ENCODE results near the gene PPP6R3. TPM values are rescaled to one million over a fixed set of nuclear protein-coding genes. Genes with fewer than 3 reads are reported as not detected.
"Not testable (repeated sequence)": the region's sequence is repeated elsewhere in the genome, so short reads cannot be mapped to it uniquely, and the experiment has no call there.

The PPP6R3 gene
- total RNA-seq, 2 donors from 2014 or later = 95.0 to 103 TPM

DNA sequence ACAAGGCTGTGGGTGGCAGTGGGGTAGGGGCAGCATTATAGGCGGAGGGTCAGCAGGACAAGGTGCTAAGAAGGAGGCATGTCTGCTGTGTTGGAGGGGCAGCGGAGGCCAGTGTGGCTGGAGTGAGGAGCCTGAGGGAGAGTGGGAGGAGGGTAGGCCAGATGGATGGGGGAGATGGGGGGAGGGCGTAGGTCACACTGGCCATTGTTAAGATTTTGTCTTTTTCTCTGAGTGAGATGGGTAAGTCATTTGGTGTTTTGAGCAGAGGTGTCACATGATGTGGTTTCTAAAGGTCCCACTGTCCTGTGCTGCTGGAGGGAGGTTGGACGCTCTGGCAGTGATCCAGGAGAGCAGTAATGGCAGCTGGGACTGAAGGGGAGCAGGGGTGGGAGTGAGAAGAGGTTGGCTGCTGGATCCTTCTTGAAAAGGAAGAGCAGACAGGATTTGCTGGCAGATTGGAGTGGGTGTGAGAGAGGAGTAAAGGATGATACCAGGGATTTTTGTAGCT lies 9.8 kb downstream of the PPP6R3 start:
- H3K4me3 ChIP-seq = no peak overlapping the region
- no peak overlapping the region for H3K9ac ChIP-seq (ENCODE audit: low read depth in 2 of 2, low read length in 2 of 2)
- TF ChIP-seq, protein P1, sequence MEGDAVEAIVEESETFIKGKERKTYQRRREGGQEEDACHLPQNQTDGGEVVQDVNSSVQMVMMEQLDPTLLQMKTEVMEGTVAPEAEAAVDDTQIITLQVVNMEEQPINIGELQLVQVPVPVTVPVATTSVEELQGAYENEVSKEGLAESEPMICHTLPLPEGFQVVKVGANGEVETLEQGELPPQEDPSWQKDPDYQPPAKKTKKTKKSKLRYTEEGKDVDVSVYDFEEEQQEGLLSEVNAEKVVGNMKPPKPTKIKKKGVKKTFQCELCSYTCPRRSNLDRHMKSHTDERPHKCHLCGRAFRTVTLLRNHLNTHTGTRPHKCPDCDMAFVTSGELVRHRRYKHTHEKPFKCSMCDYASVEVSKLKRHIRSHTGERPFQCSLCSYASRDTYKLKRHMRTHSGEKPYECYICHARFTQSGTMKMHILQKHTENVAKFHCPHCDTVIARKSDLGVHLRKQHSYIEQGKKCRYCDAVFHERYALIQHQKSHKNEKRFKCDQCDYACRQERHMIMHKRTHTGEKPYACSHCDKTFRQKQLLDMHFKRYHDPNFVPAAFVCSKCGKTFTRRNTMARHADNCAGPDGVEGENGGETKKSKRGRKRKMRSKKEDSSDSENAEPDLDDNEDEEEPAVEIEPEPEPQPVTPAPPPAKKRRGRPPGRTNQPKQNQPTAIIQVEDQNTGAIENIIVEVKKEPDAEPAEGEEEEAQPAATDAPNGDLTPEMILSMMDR (IDR thresholded peaks at IDR 0.05) = no peak
- intact Hi-C loops (cut with DNase I) = no loop called here
- DNase-seq = no peak
- peaks cover 18% of the 10 kb centered on the region for H3K4me1 ChIP-seq
- H3K36me3 ChIP-seq = no peaks in the 10 kb centered on the region
- H3K9me3 ChIP-seq = no peaks in the 10 kb centered on the region
- no peaks in the 10 kb centered on the region for H3K27me3 ChIP-seq
- no peak overlapping the region for H3K27ac ChIP-seq

GRCh38 chr11:68471360-68472340 lies 11.1 kb downstream of the PPP6R3 start:
- Histone ChIP-seq H3K4me3 (no peak overlapping the region), H3K9me3 (no peaks in the 10 kb centered on the region), H3K27me3 (no peaks in the 10 kb centered on the region), H3K27ac (no peak overlapping the region), H3K4me1 (peaks cover 18% of the 10 kb centered on the region), H3K9ac (ENCODE audit: low read depth in 2 of 2, low read length in 2 of 2) (no peak overlapping the region), H3K36me3 (no peaks in the 10 kb centered on the region)
- intact Hi-C loops (cut with DNase I) = no loop called here
- DNase-seq = no peak
- TF ChIP-seq, protein P1 (IDR thresholded peaks at IDR 0.05) = no peak

GRCh38 chr11:68472778-68473177 lies 12.2 kb downstream of the PPP6R3 start:
- H3K27me3 ChIP-seq = no peaks in the 10 kb centered on the region
- no peaks in the 10 kb centered on the region for H3K36me3 ChIP-seq
- peaks cover 18% of the 10 kb centered on the region for H3K4me1 ChIP-seq
- intact Hi-C loops (cut with DNase I) = no loop called here
- H3K4me3 ChIP-seq = no peak overlapping the region
- no peaks in the 10 kb centered on the region for H3K9me3 ChIP-seq
- no peak overlapping the region for H3K27ac ChIP-seq
- DNase-seq = no peak
- TF ChIP-seq, protein P1 (IDR thresholded peaks at IDR 0.05) = no peak
- H3K9ac ChIP-seq (ENCODE audit: low read depth in 2 of 2, low read length in 2 of 2) = no peak overlapping the region

- Histone ChIP-seq H3K4me3 (no peak overlapping the region), H3K9me3 (no peaks in the 10 kb centered on the region), H3K27ac (no peak overlapping the region), H3K4me1 (peaks cover 18% of the 10 kb centered on the region), H3K36me3 (no peaks in the 10 kb centered on the region), H3K9ac (ENCODE audit: low read depth in 2 of 2, low read length in 2 of 2) (no peak overlapping the region), H3K27me3 (no peaks in the 10 kb centered on the region)
- intact Hi-C loops (cut with DNase I) = no loop called here
- TF ChIP-seq, protein P1 (IDR thresholded peaks at IDR 0.05) = no peak
- DNase-seq = no peak
Observed at GRCh38 chr11:68473693-68474092, 13.1 kb downstream of the PPP6R3 start.

DNA sequence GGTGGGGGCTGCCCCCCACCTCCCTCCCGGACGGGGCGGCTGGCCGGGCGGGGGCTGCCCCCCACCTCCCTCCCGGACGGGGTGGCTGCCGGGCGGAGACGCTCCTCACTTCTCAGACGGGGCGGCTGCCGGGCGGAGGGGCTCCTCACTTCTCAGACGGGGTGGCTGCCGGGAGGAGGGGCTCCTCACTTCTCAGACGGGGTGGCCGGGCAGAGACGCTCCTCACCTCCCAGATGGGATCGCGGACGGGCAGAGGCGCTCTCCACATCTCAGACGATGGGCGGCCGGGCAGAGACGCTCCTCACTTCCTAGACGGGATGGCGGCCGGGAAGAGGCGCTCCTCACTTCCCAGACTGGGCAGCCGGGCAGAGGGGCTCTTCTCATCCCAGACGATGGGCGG lies 15.1 kb downstream of the PPP6R3 start:
- H3K27ac ChIP-seq; H3K9ac ChIP-seq (ENCODE audit: low read depth in 2 of 2, low read length in 2 of 2); DNase-seq; H3K4me3 ChIP-seq; H3K27me3 ChIP-seq; intact Hi-C loops (cut with DNase I); H3K36me3 ChIP-seq; H3K4me1 ChIP-seq; H3K9me3 ChIP-seq: not testable (repeated sequence)

DNA sequence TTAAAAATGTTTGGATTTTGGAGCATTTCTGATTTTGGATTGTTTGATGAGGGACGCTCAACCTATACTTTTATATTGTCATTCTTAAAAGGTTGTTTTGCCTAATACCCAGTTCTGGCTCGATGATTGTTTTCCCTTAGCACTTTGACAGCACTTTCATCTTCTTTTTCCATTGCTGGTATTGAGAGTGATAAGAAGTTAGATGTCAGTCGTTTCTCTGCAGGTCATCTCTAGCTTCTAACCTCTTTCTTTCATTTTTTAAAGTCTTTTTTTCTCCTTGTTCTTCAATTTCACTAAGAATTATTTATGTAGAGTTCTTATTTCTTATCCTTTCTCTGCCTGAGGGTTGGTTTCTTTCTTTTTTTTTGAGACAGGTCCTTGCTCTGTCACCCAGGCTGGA lies 18.8 kb downstream of the PPP6R3 start:
- Histone ChIP-seq H3K9me3 (no peaks in the 10 kb centered on the region), H3K27ac (no peak overlapping the region), H3K36me3 (no peaks in the 10 kb centered on the region), H3K4me1 (peaks cover 16% of the 10 kb centered on the region), H3K4me3 (no peak overlapping the region), H3K9ac (ENCODE audit: low read depth in 2 of 2, low read length in 2 of 2) (no peak overlapping the region), H3K27me3 (no peaks in the 10 kb centered on the region)
- intact Hi-C loops (cut with DNase I) = no loop called here
- DNase-seq = no peak
- TF ChIP-seq, protein P1 (IDR thresholded peaks at IDR 0.05) = no peak
